SJSA1 (cell line): ENCODE results near the gene SKP1. TPM values are rescaled to one million over a fixed set of nuclear protein-coding genes. Genes with fewer than 3 reads are reported as not detected.
A peak's percentile ranks its signal among the peaks of the same experiment; 100 is the strongest.

Experiments used
- DNase-seq, 2 experiments: peaks; one replicate each; pipeline ENCODE4 v3.0.0-alpha.2; 2015 to 2020; ENCODE audit warnings: low spot score in 2 of 2, low read depth in 1 of 2
- H3K27ac ChIP-seq: fragments of 250-450 bp; sonication (Bioruptor Pico); 2 replicates; pipeline ENCODE4 v1.5.1; 2020; ENCODE audit warnings: mild to moderate bottlenecking, moderate library complexity
- H3K27me3 ChIP-seq: fragments of 250-450 bp; sonication (Bioruptor Pico); replicated peaks from 2 replicates; pipeline ENCODE4 v1.5.1; 2020; ENCODE audit warnings: mild to moderate bottlenecking, moderate library complexity
- H3K36me3 ChIP-seq: fragments of 250-450 bp; sonication (Bioruptor Pico); 2 replicates; pipeline ENCODE4 v1.5.1; 2020; ENCODE audit warnings: mild to moderate bottlenecking
- H3K4me1 ChIP-seq: fragments of 250-450 bp; sonication (Bioruptor Pico); replicated peaks from 2 replicates; pipeline ENCODE4 v1.6.1; 2021; ENCODE audit warnings: mild to moderate bottlenecking
- H3K4me3 ChIP-seq: fragments of 250-450 bp; sonication (Bioruptor Pico); 2 replicates; pipeline ENCODE4 v1.5.1; 2020; ENCODE audit warnings: mild to moderate bottlenecking
- H3K9me3 ChIP-seq: fragments of 250-450 bp; sonication (Bioruptor Pico); replicated peaks from 2 replicates; pipeline ENCODE4 v1.5.1; 2020; ENCODE audit warnings: mild to moderate bottlenecking
- total RNA-seq: library from RNA; depleted of rRNA; stranded (reverse); fragments of >200 nt; shearing (Covaris generic); gene quantifications from 2 replicates; pipeline ENCODE4 v1.2.3, GENCODE V29; 2014

Gene SKP1
- total RNA-seq, 1 experiment from 2014 or later, result 636 TPM

DNA sequence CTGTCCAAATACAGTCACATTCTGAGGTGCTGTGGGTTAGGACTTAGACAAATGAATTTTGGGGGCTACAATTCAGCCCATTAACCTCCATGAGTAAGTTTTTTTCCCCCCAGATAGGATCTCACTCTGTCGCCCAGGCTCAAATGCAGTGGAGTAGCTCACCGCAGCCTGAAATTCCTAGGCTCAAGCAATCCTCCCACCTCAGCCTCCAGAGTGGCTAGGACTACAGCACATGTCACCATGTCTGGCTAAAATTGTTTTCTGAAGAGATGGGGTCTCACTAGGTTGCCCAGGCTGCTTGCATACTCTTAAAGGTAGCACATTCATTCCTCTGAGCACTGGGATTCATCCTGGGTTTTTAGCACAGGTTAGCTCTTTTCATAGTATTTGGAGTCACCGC is 26.9 kb upstream of the SKP1 start:
- no peaks in the 10 kb centered on the region; the same call in 1 of the 2 replicates for H3K9me3 ChIP-seq
- no peaks in the 10 kb centered on the region for H3K4me1 ChIP-seq
- H3K27ac ChIP-seq, result no peak overlapping the region
- peak in 1 of 2 experiments; percentile 22 for DNase-seq
- no peak overlapping the region for H3K4me3 ChIP-seq
- no peaks in the 10 kb centered on the region for H3K27me3 ChIP-seq
- H3K36me3 ChIP-seq, result peaks cover 90% of the 10 kb centered on the region

DNA sequence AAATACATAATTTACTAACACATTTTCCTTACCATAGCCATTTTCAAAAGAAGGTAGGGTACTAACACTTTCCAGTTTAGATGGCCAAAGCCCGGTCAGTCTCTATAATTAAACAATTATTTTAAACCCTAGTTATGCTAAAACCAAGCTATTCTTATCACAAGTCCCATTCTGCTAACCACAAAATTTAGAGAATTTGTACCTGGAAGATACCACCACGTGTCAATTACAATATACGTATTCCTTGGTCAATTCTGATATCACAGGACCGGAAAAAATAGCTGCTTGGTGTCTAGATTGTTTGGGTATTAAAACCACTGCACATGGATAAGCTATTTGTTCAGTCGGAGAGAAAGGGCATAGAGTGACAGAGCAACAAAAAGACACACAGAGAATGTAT is 18.9 kb upstream of the SKP1 start:
- H3K27me3 ChIP-seq, result no peaks in the 10 kb centered on the region
- no peaks in the 10 kb centered on the region for H3K4me1 ChIP-seq
- peaks cover 69% of the 10 kb centered on the region for H3K36me3 ChIP-seq
- no peak for DNase-seq
- H3K4me3 ChIP-seq, result no peak overlapping the region
- no peaks in the 10 kb centered on the region for H3K9me3 ChIP-seq
- H3K27ac ChIP-seq, result no peak overlapping the region

DNA sequence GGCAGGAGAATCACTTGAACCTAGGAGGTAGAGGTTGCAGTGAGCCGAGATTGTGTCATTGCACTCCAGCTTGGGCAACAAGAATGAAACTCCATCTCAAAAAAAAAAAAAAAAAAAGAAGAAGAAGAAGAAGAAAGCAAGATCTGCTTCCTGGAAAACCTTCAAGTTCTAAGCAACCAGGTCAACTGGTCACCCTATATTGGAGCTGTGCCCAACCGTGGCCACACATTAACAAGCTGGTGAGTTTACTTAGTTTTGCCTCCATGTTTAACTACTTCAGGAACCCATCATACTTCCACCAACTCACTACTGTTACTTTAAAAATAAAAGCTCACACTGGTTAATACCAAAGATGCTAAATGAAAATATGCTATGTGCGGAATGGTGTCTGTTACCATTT is 12.3 kb upstream of the SKP1 start:
- Histone ChIP-seq H3K4me3 (no peak overlapping the region), H3K9me3 (no peaks in the 10 kb centered on the region), H3K27me3 (no peaks in the 10 kb centered on the region; the same call in 1 of the 2 replicates), H3K27ac (no peak overlapping the region), H3K36me3 (peaks cover 3% of the 10 kb centered on the region; the same call in 1 of the 2 replicates), H3K4me1 (0 out of 2 replicates have a peak, but pooled peaks cover 3% of the 10 kb centered on the region)
- DNase-seq, result peak in 1 of 2 experiments; percentile 21

DNA sequence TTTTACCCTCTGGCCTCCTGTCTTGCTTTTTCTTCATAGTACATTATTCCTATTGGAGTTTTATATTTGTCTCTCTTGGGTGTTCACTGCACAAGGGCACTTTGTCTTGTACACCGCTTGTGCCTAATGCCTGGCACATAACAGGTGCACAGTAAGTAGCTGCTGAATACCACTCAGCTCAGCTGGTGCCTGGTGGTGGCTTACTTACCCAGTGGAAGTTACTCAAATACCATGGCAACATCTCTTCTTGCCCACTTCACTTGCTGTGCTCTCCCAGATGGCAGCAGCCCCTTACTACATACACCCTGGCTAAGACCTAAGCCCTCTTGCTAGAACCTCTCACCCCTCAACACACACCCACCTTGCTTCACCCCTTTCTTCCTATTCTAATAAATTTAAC is 11.3 kb upstream of the SKP1 start:
- Histone ChIP-seq H3K36me3 (no peaks in the 10 kb centered on the region), H3K4me1 (0 out of 2 replicates have a peak, but pooled peaks cover 3% of the 10 kb centered on the region), H3K4me3 (no peak overlapping the region), H3K27me3 (no peaks in the 10 kb centered on the region; the same call in 1 of the 2 replicates), H3K9me3 (no peaks in the 10 kb centered on the region), H3K27ac (no peak overlapping the region)
- DNase-seq, result peak in 1 of 2 experiments; percentile 36

GRCh38 chr5:134184155-134185135 is 7.7 kb upstream of the SKP1 start:
- Histone ChIP-seq H3K36me3 (no peaks in the 10 kb centered on the region), H3K4me1 (0 out of 2 replicates have a peak, but pooled peaks cover 3% of the 10 kb centered on the region), H3K4me3 (no peak overlapping the region), H3K27me3 (no peaks in the 10 kb centered on the region; the same call in 1 of the 2 replicates), H3K9me3 (no peaks in the 10 kb centered on the region), H3K27ac (no peak overlapping the region)
- peak; percentile 60 to 80 for DNase-seq

DNA sequence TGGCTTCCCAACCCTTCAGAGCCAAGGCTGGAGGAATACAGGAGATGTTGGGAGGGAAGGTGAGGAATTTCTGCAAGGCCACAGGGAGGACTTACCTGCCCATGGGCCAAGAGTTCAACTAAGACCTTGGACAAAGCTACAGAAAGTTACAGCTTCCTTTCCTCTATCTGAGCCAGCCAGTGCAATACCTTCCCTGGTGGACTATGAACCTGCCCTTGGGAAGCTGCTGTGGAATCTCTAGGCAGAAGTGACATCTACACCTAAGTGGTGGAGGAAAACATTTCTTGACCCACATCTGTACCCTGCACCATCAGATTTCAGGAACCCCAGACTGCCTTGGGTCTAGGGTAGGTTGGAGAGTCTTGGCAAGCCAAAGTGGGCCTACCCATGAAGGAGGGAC is 6.7 kb upstream of the SKP1 start:
- H3K36me3 ChIP-seq, result no peaks in the 10 kb centered on the region
- 0 out of 2 replicates have a peak, but pooled peaks cover 3% of the 10 kb centered on the region for H3K4me1 ChIP-seq
- H3K27me3 ChIP-seq, result no peaks in the 10 kb centered on the region; the same call in 1 of the 2 replicates
- H3K9me3 ChIP-seq, result no peaks in the 10 kb centered on the region
- no peak overlapping the region for H3K27ac ChIP-seq
- H3K4me3 ChIP-seq, result no peak overlapping the region
- peak in 1 of 2 experiments; percentile 20 for DNase-seq

- no peak for DNase-seq
- Histone ChIP-seq H3K36me3 (peaks cover 30% of the 10 kb centered on the region), H3K9me3 (no peaks in the 10 kb centered on the region), H3K4me1 (peaks cover 19% of the 10 kb centered on the region), H3K27ac (no peak overlapping the region), H3K4me3 (no peak overlapping the region), H3K27me3 (no peaks in the 10 kb centered on the region)
Observed at GRCh38 chr5:134178096-134178419, 1.3 kb upstream of the SKP1 start.

DNA sequence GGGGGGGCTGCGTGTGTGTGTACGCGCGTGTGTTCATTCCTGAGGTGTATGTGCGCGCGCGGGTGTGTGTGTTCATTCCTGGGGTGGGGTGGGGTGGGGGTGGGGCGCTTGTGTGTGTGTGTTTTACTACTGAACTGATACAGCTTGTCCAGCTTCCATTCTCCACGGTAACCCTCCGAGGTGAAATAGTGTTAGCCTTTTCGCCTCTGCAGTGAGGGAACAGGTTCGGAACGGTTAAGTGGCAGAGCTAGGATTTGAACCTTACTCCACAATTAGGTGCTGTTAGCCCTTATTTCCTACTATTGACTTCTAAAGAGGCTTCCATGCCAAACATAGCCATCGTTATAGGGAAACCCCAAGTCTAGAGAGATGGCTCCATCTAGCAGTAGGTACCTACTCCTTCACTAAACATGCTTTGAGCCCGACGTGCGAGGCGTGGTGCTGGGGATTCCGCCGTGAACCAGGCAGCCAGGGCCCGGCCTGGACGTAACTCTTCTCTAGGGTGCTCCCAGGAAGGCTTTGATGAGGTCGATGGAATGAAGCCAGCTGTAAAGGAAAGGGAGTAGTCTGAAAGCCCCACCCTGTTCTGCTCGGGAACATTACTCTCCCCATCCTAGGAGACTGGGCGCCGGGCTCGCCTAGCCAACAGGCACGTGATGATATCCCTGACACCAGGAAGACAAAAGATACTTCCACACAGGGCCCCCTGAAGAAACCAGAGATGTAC is 782 bp upstream of the SKP1 start:
- H3K36me3 ChIP-seq, result peaks cover 35% of the 10 kb centered on the region
- H3K4me3 ChIP-seq, result peak overlapping the region; percentile 89
- H3K9me3 ChIP-seq, result no peaks in the 10 kb centered on the region
- peak in 1 of 2 experiments; percentile 48 for DNase-seq
- peaks cover 19% of the 10 kb centered on the region for H3K4me1 ChIP-seq
- H3K27me3 ChIP-seq, result no peaks in the 10 kb centered on the region
- peak overlapping the region; percentile 100 for H3K27ac ChIP-seq

DNA sequence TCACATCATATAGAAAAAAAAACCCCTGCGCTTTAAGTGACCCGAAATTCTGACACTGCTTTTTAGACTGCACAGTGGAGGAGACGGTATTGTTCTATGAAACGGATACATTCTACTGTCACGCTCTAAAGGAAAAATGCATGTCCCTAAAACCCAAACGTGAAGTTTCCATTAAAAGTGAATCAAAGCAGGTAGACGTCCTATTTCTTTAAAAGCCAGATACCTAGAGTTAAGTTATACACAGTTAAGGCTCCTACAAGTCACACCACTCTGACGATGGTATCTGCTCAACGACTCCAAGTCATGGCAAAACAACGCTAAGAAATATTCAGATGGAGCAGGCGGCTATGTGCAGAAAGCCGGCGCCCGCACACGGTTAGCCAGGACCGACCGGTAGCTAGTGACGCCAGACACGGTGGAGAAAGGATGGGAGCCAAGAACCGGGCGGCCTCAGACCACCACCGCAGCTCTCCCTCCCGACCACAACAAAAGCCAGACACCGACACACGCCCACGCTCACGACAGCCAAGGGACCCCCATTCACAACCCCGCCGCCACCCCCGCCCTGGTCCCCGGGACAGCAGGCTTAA is 734 bp downstream of the SKP1 start:
- Histone ChIP-seq H3K9me3 (no peaks in the 10 kb centered on the region), H3K27ac (peak overlapping the region; percentile 100), H3K36me3 (peaks cover 50% of the 10 kb centered on the region), H3K4me3 (peak overlapping the region; percentile 89), H3K4me1 (peaks cover 19% of the 10 kb centered on the region), H3K27me3 (no peaks in the 10 kb centered on the region)
- DNase-seq, result peak; percentile 52 to 61

DNA sequence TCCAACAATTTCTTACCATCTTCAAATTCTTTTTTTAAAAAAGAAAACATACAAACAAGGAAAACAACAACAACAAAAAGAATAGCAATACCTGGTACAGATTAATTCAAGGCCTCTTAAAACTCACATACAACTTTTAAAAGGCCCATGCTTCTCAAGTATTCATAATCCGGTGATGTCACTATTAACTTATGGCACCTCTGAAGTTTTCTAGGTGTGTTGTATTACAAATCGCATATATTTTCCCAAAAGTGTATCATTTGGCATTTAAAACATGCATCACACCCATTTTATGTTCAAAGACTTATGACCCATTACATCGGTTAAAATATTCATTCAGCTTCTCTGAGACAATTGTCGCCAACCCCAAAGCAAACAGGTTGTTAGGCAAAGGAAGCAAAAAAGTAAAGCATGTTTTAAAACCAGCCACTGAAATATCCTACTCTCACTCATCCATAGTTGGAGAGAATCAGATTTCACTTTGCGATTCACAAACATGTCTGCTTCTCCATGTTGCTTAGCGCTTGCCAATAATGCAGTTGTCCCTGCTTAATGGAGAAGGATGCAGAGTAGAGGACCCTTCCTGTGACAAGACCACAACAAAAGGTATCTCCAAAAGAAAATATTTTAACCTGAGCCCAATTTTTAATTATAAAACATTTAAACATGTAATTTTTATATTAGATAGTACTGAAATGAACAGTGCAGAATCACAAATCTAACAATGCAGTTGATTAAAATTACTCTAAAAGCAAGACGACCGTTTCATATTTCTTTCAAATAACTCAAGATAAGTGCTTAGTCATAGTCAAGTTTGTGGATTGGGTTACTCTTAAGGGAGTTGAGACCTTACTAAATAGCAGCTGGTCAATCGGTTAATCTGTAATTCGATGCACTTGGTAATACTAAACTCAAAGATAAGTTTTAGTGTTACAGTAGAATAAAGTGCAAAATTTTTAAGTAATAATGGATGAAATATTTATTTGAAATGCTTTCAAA is 1.6 kb downstream of the SKP1 start:
- peak; percentile 30 to 33 for DNase-seq
- Histone ChIP-seq H3K27ac (peak overlapping the region; percentile 100), H3K9me3 (no peaks in the 10 kb centered on the region), H3K36me3 (peaks cover 59% of the 10 kb centered on the region), H3K4me3 (peak overlapping the region; percentile 89), H3K27me3 (no peaks in the 10 kb centered on the region), H3K4me1 (peaks cover 19% of the 10 kb centered on the region)

DNA sequence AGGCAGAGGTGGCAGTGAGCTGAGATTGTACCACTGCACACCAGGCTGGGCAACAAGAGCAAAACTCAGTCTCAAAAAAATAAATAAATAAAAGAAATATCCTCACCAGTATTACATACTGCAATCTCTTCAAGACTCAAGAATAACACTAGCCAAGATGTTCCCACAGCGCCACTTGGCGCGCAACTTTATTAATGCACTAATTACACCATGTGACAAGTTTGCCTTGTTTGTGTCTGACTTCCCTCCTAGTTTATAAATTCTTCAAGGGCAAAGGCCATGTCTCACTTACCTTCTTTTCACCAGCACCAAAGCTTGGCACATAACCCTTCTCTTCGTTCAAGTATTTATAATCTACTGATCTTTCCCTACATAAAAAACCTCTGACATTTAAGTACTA is 4.8 kb downstream of the SKP1 start:
- H3K27me3 ChIP-seq, result no peaks in the 10 kb centered on the region
- peaks cover 90% of the 10 kb centered on the region for H3K36me3 ChIP-seq
- H3K4me3 ChIP-seq, result no peak overlapping the region
- peak in 1 of 2 experiments; percentile 28 for DNase-seq
- peaks cover 14% of the 10 kb centered on the region for H3K4me1 ChIP-seq
- no peak overlapping the region for H3K27ac ChIP-seq
- H3K9me3 ChIP-seq, result no peaks in the 10 kb centered on the region

DNA sequence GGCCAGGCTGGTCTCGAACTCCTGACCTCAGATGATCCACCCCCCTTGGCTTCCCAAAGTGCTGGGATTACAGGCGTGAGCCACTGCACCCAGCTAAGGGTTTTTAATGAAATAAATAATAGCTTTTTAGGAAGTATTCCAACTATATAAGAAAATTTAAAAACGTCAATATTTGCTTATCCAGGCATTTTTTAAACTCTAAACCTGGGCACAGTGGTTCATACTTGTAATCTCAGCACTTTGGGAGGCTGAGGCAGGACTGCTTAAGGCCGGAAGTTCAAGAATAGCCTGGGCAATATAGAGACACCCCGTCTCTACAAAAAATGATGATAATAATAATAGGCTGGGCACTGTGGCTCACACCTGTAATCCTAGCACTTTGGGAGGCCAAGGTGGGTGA is 14.2 kb downstream of the SKP1 start:
- no peaks in the 10 kb centered on the region; the same call in 1 of the 2 replicates for H3K9me3 ChIP-seq
- peaks cover 96% of the 10 kb centered on the region for H3K36me3 ChIP-seq
- no peaks in the 10 kb centered on the region for H3K27me3 ChIP-seq
- no peaks in the 10 kb centered on the region for H3K4me1 ChIP-seq
- H3K4me3 ChIP-seq, result no peak overlapping the region
- DNase-seq, result no peak
- no peak overlapping the region for H3K27ac ChIP-seq
